RWPE2 (cell line): Measurements from ENCODE around the gene CFAP74.

Experiments used
- ATAC-seq: fragments of 200-7000 bp; cut with Tn5 transposase; 3 replicates; pipeline ENCODE4 v1.9.1; 2021; ENCODE audit warnings: low read depth
- DNase-seq: peaks from one replicate; pipeline ENCODE4 v3.0.0-alpha.2; 2020; ENCODE audit warnings: low spot score
- H3K27ac ChIP-seq: fragments of 450-650 bp; 2 replicates; pipeline ENCODE4 v1.5.1; 2017; ENCODE audit warnings: mild to moderate bottlenecking; ENCODE audit not compliant: poor library complexity, severe bottlenecking
- H3K27me3 ChIP-seq: fragments of 250-450 bp; sonication (Bioruptor Pico); 2 replicates; pipeline ENCODE4 v1.5.1; 2021; ENCODE audit warnings: mild to moderate bottlenecking, moderate library complexity; ENCODE audit not compliant: insufficient read depth, poor library complexity, severe bottlenecking
- H3K36me3 ChIP-seq: fragments of 250-450 bp; sonication (Bioruptor Pico); 2 replicates; pipeline ENCODE4 v1.5.1; 2020; ENCODE audit warnings: low read depth, mild to moderate bottlenecking, moderate library complexity
- H3K4me1 ChIP-seq: fragments of 250-450 bp; sonication (Bioruptor Pico); 2 replicates; pipeline ENCODE4 v1.5.1; 2021; ENCODE audit warnings: mild to moderate bottlenecking, moderate library complexity; ENCODE audit not compliant: insufficient read depth, poor library complexity, severe bottlenecking
- H3K4me3 ChIP-seq: fragments of 250-450 bp; sonication (Bioruptor Pico); 2 replicates; pipeline ENCODE4 v1.5.1; 2021; ENCODE audit warnings: mild to moderate bottlenecking, moderate library complexity; ENCODE audit not compliant: severe bottlenecking
- H3K9me3 ChIP-seq: fragments of 250-450 bp; sonication (Bioruptor Pico); 2 replicates; pipeline ENCODE4 v1.5.1; 2021; ENCODE audit warnings: mild to moderate bottlenecking, moderate library complexity; ENCODE audit not compliant: severe bottlenecking
- TF ChIP-seq, protein P1 (sequence below): fragments of 450-650 bp; IDR thresholded peaks from one replicate; pipeline ENCODE4 v1.5.1; 2017; ENCODE audit warnings: mild to moderate bottlenecking, moderate library complexity; ENCODE audit not compliant: poor library complexity, severe bottlenecking

Gene CFAP74

GRCh38 chr1:1939296-1940122, 64.1 kb downstream of the CFAP74 start:
- Histone ChIP-seq H3K36me3 (no peaks in the 10 kb centered on the region), H3K27me3 (no peaks in the 10 kb centered on the region), H3K9me3 (no peaks in the 10 kb centered on the region), H3K4me3 (no peak overlapping the region), H3K4me1 (no peaks in the 10 kb centered on the region), H3K27ac (no peak overlapping the region)
- no peak for ATAC-seq
- TF ChIP-seq, protein P1, sequence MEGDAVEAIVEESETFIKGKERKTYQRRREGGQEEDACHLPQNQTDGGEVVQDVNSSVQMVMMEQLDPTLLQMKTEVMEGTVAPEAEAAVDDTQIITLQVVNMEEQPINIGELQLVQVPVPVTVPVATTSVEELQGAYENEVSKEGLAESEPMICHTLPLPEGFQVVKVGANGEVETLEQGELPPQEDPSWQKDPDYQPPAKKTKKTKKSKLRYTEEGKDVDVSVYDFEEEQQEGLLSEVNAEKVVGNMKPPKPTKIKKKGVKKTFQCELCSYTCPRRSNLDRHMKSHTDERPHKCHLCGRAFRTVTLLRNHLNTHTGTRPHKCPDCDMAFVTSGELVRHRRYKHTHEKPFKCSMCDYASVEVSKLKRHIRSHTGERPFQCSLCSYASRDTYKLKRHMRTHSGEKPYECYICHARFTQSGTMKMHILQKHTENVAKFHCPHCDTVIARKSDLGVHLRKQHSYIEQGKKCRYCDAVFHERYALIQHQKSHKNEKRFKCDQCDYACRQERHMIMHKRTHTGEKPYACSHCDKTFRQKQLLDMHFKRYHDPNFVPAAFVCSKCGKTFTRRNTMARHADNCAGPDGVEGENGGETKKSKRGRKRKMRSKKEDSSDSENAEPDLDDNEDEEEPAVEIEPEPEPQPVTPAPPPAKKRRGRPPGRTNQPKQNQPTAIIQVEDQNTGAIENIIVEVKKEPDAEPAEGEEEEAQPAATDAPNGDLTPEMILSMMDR = no peak
- DNase-seq = no peak

- no peak for DNase-seq
- Histone ChIP-seq H3K4me3 (no peak overlapping the region), H3K9me3 (no peaks in the 10 kb centered on the region), H3K4me1 (no peaks in the 10 kb centered on the region), H3K27ac (no peak overlapping the region), H3K27me3 (no peaks in the 10 kb centered on the region), H3K36me3 (no peaks in the 10 kb centered on the region)
- TF ChIP-seq, protein P1 = no peak
- ATAC-seq = no peak
Measured at GRCh38 chr1:1938613-1939295, 64.8 kb downstream of the CFAP74 start.

GRCh38 chr1:1938276-1938573, 65.4 kb downstream of the CFAP74 start:
- ATAC-seq = no peak

DNA sequence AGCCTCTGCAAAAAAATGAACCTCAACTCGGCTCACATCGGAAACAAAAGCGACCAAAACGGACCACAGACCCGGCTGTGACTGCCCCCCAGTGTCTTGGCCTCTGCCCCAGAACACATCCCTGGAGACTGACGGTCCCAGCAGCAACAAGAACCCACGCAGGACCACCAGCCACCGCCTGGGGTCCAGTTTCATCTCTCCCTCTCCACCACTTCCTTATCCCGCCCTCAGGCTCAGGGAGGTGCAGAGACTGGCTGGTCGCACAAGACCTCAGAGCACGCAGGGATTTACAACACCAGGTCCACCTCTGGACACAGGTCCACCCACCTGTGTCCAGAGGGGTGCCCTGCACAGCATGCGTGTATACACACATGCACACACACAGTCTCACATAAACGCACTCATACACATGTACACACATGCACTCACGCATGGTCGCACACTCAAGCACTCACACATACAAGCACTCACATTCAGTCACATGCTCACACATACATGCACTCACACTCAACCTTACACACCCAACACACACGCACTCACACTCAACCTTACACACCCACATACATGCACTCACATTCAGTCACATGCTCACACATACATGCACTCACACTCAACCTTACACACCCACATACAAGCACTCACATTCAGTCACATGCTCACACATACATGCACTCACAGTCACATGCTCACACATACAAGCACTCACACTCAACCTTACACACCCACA, 65.9 kb downstream of the CFAP74 start:
- ATAC-seq = no peak
- TF ChIP-seq, protein P1 = no peak
- H3K4me1 ChIP-seq = no peaks in the 10 kb centered on the region

More at GRCh38 chr1:1938276-1938573, 65.4 kb downstream of the CFAP74 start:
- TF ChIP-seq, protein P1 = no peak
- Histone ChIP-seq H3K27me3 (no peaks in the 10 kb centered on the region), H3K4me1 (no peaks in the 10 kb centered on the region), H3K36me3 (no peaks in the 10 kb centered on the region), H3K27ac (no peak overlapping the region), H3K4me3 (no peak overlapping the region), H3K9me3 (no peaks in the 10 kb centered on the region)
- no peak for DNase-seq

More for the DNA sequence above, 65.9 kb downstream of the CFAP74 start:
- Histone ChIP-seq H3K9me3 (no peaks in the 10 kb centered on the region), H3K27ac (no peak overlapping the region), H3K27me3 (no peaks in the 10 kb centered on the region), H3K36me3 (no peaks in the 10 kb centered on the region), H3K4me3 (no peak overlapping the region)
- DNase-seq = no peak
